HepG2 (cell line): ENCODE results near the gene NF2. TPM values are rescaled to one million over a fixed set of nuclear protein-coding genes. Genes with fewer than 3 reads are reported as not detected.

Source experiments
- CCDC6 ChIP-seq: sonication (generic); formaldehyde crosslinking; IDR thresholded peaks from 2 replicates; pipeline ENCODE4 v1.8.1; 2022; ENCODE audit warnings: mild to moderate bottlenecking, missing genetic modification reagents, moderate library complexity
- ESRRA ChIP-seq: sonication (generic); formaldehyde crosslinking; IDR thresholded peaks from 2 replicates; pipeline ENCODE4 v1.5.1; 2020; ENCODE audit warnings: mild to moderate bottlenecking, low read depth, missing genetic modification reagents
- HDAC6 ChIP-seq: fragments of 200-600 bp; sonication (generic); IDR thresholded peaks from 2 replicates; pipeline ENCODE4 v1.7.0; 2017; ENCODE audit warnings: mild to moderate bottlenecking, antibody characterized with exemption, low read length, low read depth
- HIVEP1 ChIP-seq: sonication (generic); formaldehyde crosslinking; IDR thresholded peaks from 2 replicates; pipeline ENCODE4 v1.4.0; 2020; ENCODE audit warnings: mild to moderate bottlenecking, missing genetic modification reagents
- KAT7 ChIP-seq: IDR thresholded peaks from 2 replicates; pipeline ENCODE4 v1.6.1; 2018; ENCODE audit warnings: borderline replicate concordance, missing compliant biosample characterization
- KDM1A ChIP-seq: IDR thresholded peaks from 2 replicates; pipeline ENCODE4 v1.6.1; 2016; ENCODE audit warnings: missing compliant biosample characterization
- SATB2 ChIP-seq: sonication (generic); formaldehyde crosslinking; IDR thresholded peaks from 2 replicates; pipeline ENCODE4 v1.5.0; 2020; ENCODE audit warnings: missing genetic modification reagents
- STAG1 ChIP-seq: sonication (generic); formaldehyde crosslinking; IDR thresholded peaks from 2 replicates; pipeline ENCODE4 v1.4.0; 2020; ENCODE audit warnings: missing genetic modification reagents
- ZMYM2 ChIP-seq: sonication (generic); formaldehyde crosslinking; IDR thresholded peaks from 2 replicates; pipeline ENCODE4 v1.8.0; 2022; ENCODE audit warnings: mild to moderate bottlenecking, missing genetic modification reagents
- ZNF101 ChIP-seq: sonication (generic); formaldehyde crosslinking; IDR thresholded peaks from 2 replicates; pipeline ENCODE4 v1.4.0; 2020; ENCODE audit warnings: mild to moderate bottlenecking, low read depth, missing genetic modification reagents, borderline replicate concordance
- ZNF331 ChIP-seq: sonication (generic); formaldehyde crosslinking; IDR thresholded peaks from 2 replicates; pipeline ENCODE4 v1.4.0; 2020; ENCODE audit warnings: missing genetic modification reagents
- ZNF337 ChIP-seq: sonication (generic); formaldehyde crosslinking; IDR thresholded peaks from 2 replicates; pipeline ENCODE4 v1.5.1; 2020; ENCODE audit warnings: missing genetic modification reagents, low read depth, mild to moderate bottlenecking, borderline replicate concordance
- ZNF780A ChIP-seq: sonication (generic); formaldehyde crosslinking; IDR thresholded peaks from 2 replicates; pipeline ENCODE4 v1.8.0; 2022; ENCODE audit warnings: mild to moderate bottlenecking, missing genetic modification reagents, moderate library complexity
- polyA plus RNA-seq, 8 experiments: library from polyadenylated mRNA; depleted of rRNA in 3 of 8; stranded (reverse) in 7 of 8; unstranded in 1 of 8; fragments of >200 nt; fragmentation: Illumina TruSeq in 4 of 8; extraction: Trizol in 4 of 8; gene quantifications; 2 replicates each; pipeline versions ENCODE4 v1.2.1 to v1.2.3, GENCODE V29; 2011 to 2016; ENCODE audit warnings: low read depth in 4 of 8, missing spikeins in 1 of 8, mixed read lengths in 1 of 8; ENCODE audit not compliant: insufficient read depth in 1 of 8
- total RNA-seq, 5 experiments: library from RNA; depleted of rRNA; stranded (reverse); fragments of >200 nt; fragmentation: Illumina TruSeq; extraction: Trizol; gene quantifications; 2 replicates each; pipeline ENCODE4 v1.2.3, GENCODE V29; 2016; ENCODE audit warnings: low read depth in 1 of 5
- TF ChIP-seq, protein P1 (sequence below): sonication (generic); formaldehyde crosslinking; IDR thresholded peaks from 2 replicates; pipeline ENCODE4 v1.5.0; 2020; ENCODE audit warnings: mild to moderate bottlenecking, missing genetic modification reagents, moderate library complexity
- TF ChIP-seq, protein P2 (sequence below): sonication (generic); formaldehyde crosslinking; IDR thresholded peaks from 2 replicates; pipeline ENCODE4 v1.5.0; 2020; ENCODE audit warnings: missing genetic modification reagents
- TF ChIP-seq, protein P3 (sequence below): IDR thresholded peaks from 2 replicates; pipeline ENCODE4 v1.6.1; 2016
- TF ChIP-seq, protein P4 (sequence below), 2 experiments: sonication (generic) in 1 of 2; formaldehyde crosslinking in 1 of 2; IDR thresholded peaks; 2 replicates each; pipeline versions ENCODE4 v1.4.0 to v1.6.1; 2018 to 2020; ENCODE audit warnings: missing genetic modification reagents in 2 of 2, borderline replicate concordance in 1 of 2, low read depth in 1 of 2, mild to moderate bottlenecking in 1 of 2, missing biosample characterization in 1 of 2
- TF ChIP-seq, protein P5 (sequence below): sonication (generic); formaldehyde crosslinking; conservative IDR thresholded peaks from 2 replicates; pipeline ENCODE4 v1.4.0; 2020; ENCODE audit warnings: mild to moderate bottlenecking, missing genetic modification reagents, moderate library complexity

NF2 gene
- total and polyA plus RNA-seq, 2 of the 13 experiments (the other 11 are each of a cell fraction or from before 2014, with no cell fraction given): 9.3 to 33.3 TPM

DNA sequence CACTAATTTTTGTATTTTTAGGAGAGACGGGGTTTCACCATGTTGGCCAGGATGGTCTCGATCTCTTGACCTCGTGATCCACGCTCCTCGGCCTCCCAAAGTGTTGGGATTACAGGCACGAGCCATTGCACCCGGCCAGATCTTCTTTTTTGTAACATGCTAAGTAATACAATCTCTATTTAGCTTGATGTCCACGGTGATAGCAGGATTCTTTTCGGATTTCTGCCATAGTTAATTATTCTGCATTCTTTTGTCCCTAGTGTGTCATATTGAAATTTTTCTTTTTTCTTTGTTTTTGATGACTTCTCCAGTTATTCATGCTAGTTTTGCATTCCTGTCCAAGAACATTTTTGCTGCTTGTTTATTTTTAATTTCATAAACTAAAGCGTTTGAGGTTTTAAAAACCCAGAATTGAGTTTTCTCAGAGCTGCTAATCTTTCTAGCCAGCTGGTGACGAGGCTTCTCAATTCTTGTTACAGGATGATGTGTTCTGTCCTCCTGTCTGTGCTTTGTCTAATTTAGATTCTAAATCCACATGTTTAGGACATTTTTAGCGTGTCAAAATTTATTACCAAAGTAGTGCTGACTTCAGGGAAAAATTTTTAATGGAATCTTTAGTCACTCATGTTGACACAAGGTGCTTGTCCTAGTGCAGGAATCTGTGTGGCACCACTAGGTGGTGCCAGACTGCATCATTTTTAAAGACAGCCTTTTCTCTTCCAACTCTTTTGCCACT is 21.8 kb downstream of the NF2 start (continued):
- TF ChIP-seq, protein P1, sequence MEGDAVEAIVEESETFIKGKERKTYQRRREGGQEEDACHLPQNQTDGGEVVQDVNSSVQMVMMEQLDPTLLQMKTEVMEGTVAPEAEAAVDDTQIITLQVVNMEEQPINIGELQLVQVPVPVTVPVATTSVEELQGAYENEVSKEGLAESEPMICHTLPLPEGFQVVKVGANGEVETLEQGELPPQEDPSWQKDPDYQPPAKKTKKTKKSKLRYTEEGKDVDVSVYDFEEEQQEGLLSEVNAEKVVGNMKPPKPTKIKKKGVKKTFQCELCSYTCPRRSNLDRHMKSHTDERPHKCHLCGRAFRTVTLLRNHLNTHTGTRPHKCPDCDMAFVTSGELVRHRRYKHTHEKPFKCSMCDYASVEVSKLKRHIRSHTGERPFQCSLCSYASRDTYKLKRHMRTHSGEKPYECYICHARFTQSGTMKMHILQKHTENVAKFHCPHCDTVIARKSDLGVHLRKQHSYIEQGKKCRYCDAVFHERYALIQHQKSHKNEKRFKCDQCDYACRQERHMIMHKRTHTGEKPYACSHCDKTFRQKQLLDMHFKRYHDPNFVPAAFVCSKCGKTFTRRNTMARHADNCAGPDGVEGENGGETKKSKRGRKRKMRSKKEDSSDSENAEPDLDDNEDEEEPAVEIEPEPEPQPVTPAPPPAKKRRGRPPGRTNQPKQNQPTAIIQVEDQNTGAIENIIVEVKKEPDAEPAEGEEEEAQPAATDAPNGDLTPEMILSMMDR (CRISPR knock-in tag): peak; percentile 72
- TF ChIP-seq ZNF337 (CRISPR knock-in tag) (no peak), HIVEP1 (CRISPR knock-in tag) (no peak), ZMYM2 (CRISPR knock-in tag) (no peak), ESRRA (CRISPR knock-in tag) (no peak), ZNF780A (CRISPR knock-in tag) (no peak), ZNF101 (CRISPR knock-in tag) (no peak), ZNF331 (CRISPR knock-in tag) (no peak), KDM1A (CRISPR knock-in tag) (no peak), KAT7 (CRISPR knock-in tag) (no peak), HDAC6 (no peak), STAG1 (peak; percentile 54), SATB2 (CRISPR knock-in tag) (no peak), CCDC6 (CRISPR knock-in tag) (no peak)
- TF ChIP-seq, protein P2, sequence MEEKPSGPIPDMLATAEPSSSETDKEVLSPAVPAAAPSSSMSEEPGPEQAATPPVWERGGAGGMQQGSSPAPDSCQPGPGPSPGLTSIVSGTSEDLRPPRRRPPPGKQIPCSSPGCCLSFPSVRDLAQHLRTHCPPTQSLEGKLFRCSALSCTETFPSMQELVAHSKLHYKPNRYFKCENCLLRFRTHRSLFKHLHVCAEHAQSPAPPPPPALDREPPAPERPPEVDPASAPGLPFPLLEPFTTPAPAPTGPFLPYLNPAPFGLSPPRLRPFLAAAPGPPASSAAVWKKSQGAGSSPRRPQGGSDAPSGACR (CRISPR knock-in tag): no peak
- TF ChIP-seq, protein P3, sequence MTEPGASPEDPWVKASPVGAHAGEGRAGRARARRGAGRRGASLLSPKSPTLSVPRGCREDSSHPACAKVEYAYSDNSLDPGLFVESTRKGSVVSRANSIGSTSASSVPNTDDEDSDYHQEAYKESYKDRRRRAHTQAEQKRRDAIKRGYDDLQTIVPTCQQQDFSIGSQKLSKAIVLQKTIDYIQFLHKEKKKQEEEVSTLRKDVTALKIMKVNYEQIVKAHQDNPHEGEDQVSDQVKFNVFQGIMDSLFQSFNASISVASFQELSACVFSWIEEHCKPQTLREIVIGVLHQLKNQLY: no peak
- TF ChIP-seq, protein P4, sequence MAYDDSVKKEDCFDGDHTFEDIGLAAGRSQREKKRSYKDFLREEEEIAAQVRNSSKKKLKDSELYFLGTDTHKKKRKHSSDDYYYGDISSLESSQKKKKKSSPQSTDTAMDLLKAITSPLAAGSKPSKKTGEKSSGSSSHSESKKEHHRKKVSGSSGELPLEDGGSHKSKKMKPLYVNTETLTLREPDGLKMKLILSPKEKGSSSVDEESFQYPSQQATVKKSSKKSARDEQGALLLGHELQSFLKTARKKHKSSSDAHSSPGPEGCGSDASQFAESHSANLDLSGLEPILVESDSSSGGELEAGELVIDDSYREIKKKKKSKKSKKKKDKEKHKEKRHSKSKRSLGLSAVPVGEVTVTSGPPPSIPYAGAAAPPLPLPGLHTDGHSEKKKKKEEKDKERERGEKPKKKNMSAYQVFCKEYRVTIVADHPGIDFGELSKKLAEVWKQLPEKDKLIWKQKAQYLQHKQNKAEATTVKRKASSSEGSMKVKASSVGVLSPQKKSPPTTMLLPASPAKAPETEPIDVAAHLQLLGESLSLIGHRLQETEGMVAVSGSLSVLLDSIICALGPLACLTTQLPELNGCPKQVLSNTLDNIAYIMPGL (CRISPR knock-in tag; IDR thresholded peaks at IDR 0.05; ENCODE audit: borderline replicate concordance in 1 of 2, low read depth in 1 of 2): 0 out of 4 replicates have a peak, but pooled peaks of 1 of the 2 experiments have one; percentile 22
- TF ChIP-seq, protein P5, sequence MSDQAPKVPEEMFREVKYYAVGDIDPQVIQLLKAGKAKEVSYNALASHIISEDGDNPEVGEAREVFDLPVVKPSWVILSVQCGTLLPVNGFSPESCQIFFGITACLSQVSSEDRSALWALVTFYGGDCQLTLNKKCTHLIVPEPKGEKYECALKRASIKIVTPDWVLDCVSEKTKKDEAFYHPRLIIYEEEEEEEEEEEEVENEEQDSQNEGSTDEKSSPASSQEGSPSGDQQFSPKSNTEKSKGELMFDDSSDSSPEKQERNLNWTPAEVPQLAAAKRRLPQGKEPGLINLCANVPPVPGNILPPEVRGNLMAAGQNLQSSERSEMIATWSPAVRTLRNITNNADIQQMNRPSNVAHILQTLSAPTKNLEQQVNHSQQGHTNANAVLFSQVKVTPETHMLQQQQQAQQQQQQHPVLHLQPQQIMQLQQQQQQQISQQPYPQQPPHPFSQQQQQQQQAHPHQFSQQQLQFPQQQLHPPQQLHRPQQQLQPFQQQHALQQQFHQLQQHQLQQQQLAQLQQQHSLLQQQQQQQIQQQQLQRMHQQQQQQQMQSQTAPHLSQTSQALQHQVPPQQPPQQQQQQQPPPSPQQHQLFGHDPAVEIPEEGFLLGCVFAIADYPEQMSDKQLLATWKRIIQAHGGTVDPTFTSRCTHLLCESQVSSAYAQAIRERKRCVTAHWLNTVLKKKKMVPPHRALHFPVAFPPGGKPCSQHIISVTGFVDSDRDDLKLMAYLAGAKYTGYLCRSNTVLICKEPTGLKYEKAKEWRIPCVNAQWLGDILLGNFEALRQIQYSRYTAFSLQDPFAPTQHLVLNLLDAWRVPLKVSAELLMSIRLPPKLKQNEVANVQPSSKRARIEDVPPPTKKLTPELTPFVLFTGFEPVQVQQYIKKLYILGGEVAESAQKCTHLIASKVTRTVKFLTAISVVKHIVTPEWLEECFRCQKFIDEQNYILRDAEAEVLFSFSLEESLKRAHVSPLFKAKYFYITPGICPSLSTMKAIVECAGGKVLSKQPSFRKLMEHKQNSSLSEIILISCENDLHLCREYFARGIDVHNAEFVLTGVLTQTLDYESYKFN (CRISPR knock-in tag): no peak
- TF ChIP-seq, all 625 proteins: peak for 11
